Transverse colon (tissue), 4 donors: ENCODE measurements around the gene NUSAP1. TPM values are rescaled to one million over a fixed set of nuclear protein-coding genes. Genes with fewer than 3 reads are reported as not detected.

Source experiments
- DNase-seq: peaks from one replicate; pipeline ENCODE4 v3.0.0-alpha.2; 2019
- H3K27ac ChIP-seq, 4 donors: fragments of 200-600 bp; sonication (generic); 2 replicates each; pipeline ENCODE4 v1.5.1; 2016 to 2018; ENCODE audit warnings: inconsistent platforms in 4 of 4
- H3K27me3 ChIP-seq: fragments of 200-600 bp; sonication (generic); 2 replicates; pipeline ENCODE4 v1.5.1; 2017; ENCODE audit warnings: inconsistent platforms
- H3K36me3 ChIP-seq, 4 donors: fragments of 200-600 bp; sonication (generic); 2 replicates each; pipeline ENCODE4 v1.5.1; 2017 to 2019; ENCODE audit warnings: inconsistent platforms in 4 of 4
- H3K4me1 ChIP-seq, 4 donors: fragments of 200-600 bp; sonication (generic); 2 replicates each; pipeline ENCODE4 v1.5.1; 2017 to 2020; ENCODE audit warnings: inconsistent platforms in 4 of 4
- H3K4me3 ChIP-seq, 4 donors: fragments of 200-600 bp; sonication (generic); 1 replicate in 1 of 4; 2 replicates in 3 of 4; pipeline versions ENCODE4 v1.5.1 to v1.6.1; 2017 to 2019; ENCODE audit warnings: inconsistent platforms in 4 of 4
- H3K9me3 ChIP-seq, 2 donors: fragments of 200-600 bp; sonication (generic); 2 replicates each; pipeline ENCODE4 v1.5.1; 2017 to 2019; ENCODE audit warnings: inconsistent platforms in 2 of 2
- CTCF ChIP-seq, 5 experiments: fragments of 200-600 bp in 3 of 5; fragments of 450-650 bp in 2 of 5; sonication (generic) in 3 of 5; IDR thresholded peaks; 1 replicate in 2 of 5; 2 replicates in 3 of 5; pipeline ENCODE4 v1.5.1; 2016 to 2017; ENCODE audit warnings: antibody characterized with exemption in 5 of 5, inconsistent platforms in 3 of 5, mild to moderate bottlenecking in 2 of 5, moderate library complexity in 1 of 5
- EP300 ChIP-seq: sonication (generic); formaldehyde crosslinking; IDR thresholded peaks from one replicate; pipeline ENCODE4 v1.6.1; 2017; ENCODE audit warnings: antibody characterized with exemption, low read depth
- POLR2A ChIP-seq: fragments of 450-650 bp; IDR thresholded peaks from one replicate; pipeline ENCODE4 v1.6.1; 2016; ENCODE audit warnings: antibody characterized with exemption, mild to moderate bottlenecking, moderate library complexity
- POLR2AphosphoS5 ChIP-seq, 3 donors: sonication (generic); formaldehyde crosslinking; IDR thresholded peaks; one replicate each; pipeline ENCODE4 v1.6.1; 2016; ENCODE audit warnings: antibody characterized with exemption in 3 of 3
- WGBS, 2 donors: methylation state at CpG; one replicate each; pipeline ENCODE4 v1.1.5; 2018; ENCODE audit warnings: low coverage in 1 of 2; 5-methylcytosine and 5-hydroxymethylcytosine counted together
- in situ Hi-C, 4 donors: fragments of 200-750 bp; cut with MboI; loops; one replicate each; pipeline versions ENCODE4 v1.15.0 to v1.15.1; 2017; ENCODE audit warnings: low sequenced_read_pairs in 3 of 4, low pct_ligation_motif_present in 1 of 4, low pct_unique_long_range_greater_than_20kb in 1 of 4
- intact Hi-C: fragments of 100-400 bp; cut with DNase I; formaldehyde crosslinking; loops from one replicate; pipeline ENCODE4 v1.15.1; 2023; ENCODE audit warnings: low total_unique reads
- total RNA-seq, 4 donors: library from RNA; depleted of rRNA; stranded (reverse); fragments of >200 nt; gene quantifications; one replicate each; pipeline ENCODE4 v1.1.0, GENCODE V29; 2016

Gene NUSAP1
- total RNA-seq, 4 donors from 2014 or later: 5.0 to 8.9 (median 7.5) TPM

- no peaks in the 10 kb centered on the region for H3K27me3 ChIP-seq
- peak in 2 of 5 experiments; percentile 76 to 78 for TF ChIP-seq CTCF (IDR thresholded peaks at IDR 0.05)
- TF ChIP-seq POLR2A: no peak
- no peak for TF ChIP-seq POLR2AphosphoS5 (IDR thresholded peaks at IDR 0.05)
- no peak for TF ChIP-seq EP300
- H3K36me3 ChIP-seq: no peaks in the 10 kb centered on the region
- 1 to 6% methylated on average over 2 to 14 of the region's 14 CpGs for WGBS, 2 donors
- peak overlapping the region; percentile 83 to 97 (median 88) for H3K4me3 ChIP-seq
- in situ Hi-C loops (no loop called here), intact Hi-C loops (no loop called here)
- peak; percentile 77 for DNase-seq
- H3K4me1 ChIP-seq: peaks cover 3 to 33% (median 18%) of the 10 kb centered on the region in 4 donors
- peak overlapping the region; percentile 68 to 87 (median 83) for H3K27ac ChIP-seq
- no peaks in the 10 kb centered on the region for H3K9me3 ChIP-seq
Observed at GRCh38 chr15:41331833-41332193, 868 bp upstream of the NUSAP1 start.

GRCh38 chr15:41333026-41333562 is 413 bp downstream of the NUSAP1 start:
- peak overlapping the region; percentile 68 to 87 (median 83) for H3K27ac ChIP-seq
- no peak for TF ChIP-seq POLR2A
- no peak for TF ChIP-seq POLR2AphosphoS5 (IDR thresholded peaks at IDR 0.05)
- intact Hi-C loops (no loop called here), in situ Hi-C loops (no loop called here)
- 0% methylated on average over 12 to 26 of the region's 26 CpGs for WGBS, 2 donors
- no peaks in the 10 kb centered on the region for H3K9me3 ChIP-seq
- peaks cover 3 to 33% (median 18%) of the 10 kb centered on the region in 4 donors for H3K4me1 ChIP-seq
- H3K36me3 ChIP-seq: no peaks in the 10 kb centered on the region
- H3K4me3 ChIP-seq: peak overlapping the region; percentile 68 to 97 (median 87)
- H3K27me3 ChIP-seq: no peaks in the 10 kb centered on the region
- no peak for DNase-seq

- Histone ChIP-seq H3K36me3 (no peaks in the 10 kb centered on the region), H3K9me3 (no peaks in the 10 kb centered on the region), H3K27me3 (no peaks in the 10 kb centered on the region), H3K4me3 (peak overlapping the region in 2 of 4 donors; percentile 83 to 97), H3K27ac (no peak overlapping the region), H3K4me1 (peaks cover 3 to 33% (median 18%) of the 10 kb centered on the region in 4 donors)
- 67 to 77% methylated on average over 1 to 12 of the region's 12 CpGs for WGBS, 2 donors
- TF ChIP-seq POLR2AphosphoS5 (IDR thresholded peaks at IDR 0.05) (no peak), POLR2A (no peak), CTCF (IDR thresholded peaks at IDR 0.05) (no peak), EP300 (no peak)
- in situ Hi-C loops: no loop called here
- intact Hi-C loops: no loop called here
- DNase-seq: no peak
Observed at GRCh38 chr15:41334293-41335120, 1.8 kb downstream of the NUSAP1 start.

- in situ Hi-C loops: no loop called here
- H3K27ac ChIP-seq: no peak overlapping the region
- TF ChIP-seq POLR2AphosphoS5 (IDR thresholded peaks at IDR 0.05) (no peak), POLR2A (no peak), EP300 (no peak), CTCF (IDR thresholded peaks at IDR 0.05) (no peak)
- H3K4me1 ChIP-seq: peaks cover 0 to 21% (median 12%) of the 10 kb centered on the region in 4 donors
- H3K4me3 ChIP-seq: no peak overlapping the region
- no peak for DNase-seq
- H3K27me3 ChIP-seq: no peaks in the 10 kb centered on the region
- H3K36me3 ChIP-seq: no peaks in the 10 kb centered on the region
- 85 to 100% methylated on average over 3 to 4 of the region's 4 CpGs for WGBS, 2 donors
- H3K9me3 ChIP-seq: no peaks in the 10 kb centered on the region
- intact Hi-C loops: no loop called here
Observed at GRCh38 chr15:41336549-41336948, 3.9 kb downstream of the NUSAP1 start.
